ENCODE measurements around the gene WAC. TPM values are rescaled to one million over a fixed set of nuclear protein-coding genes. Genes with fewer than 3 reads are reported as not detected.

The WAC gene
- total and polyA plus RNA-seq, 9 of the 15 experiments (the other 6 are each of a cell fraction or from before 2014, with no cell fraction given) = 24.8 to 123 (median 78.2) TPM

GRCh38 chr10:28532337-28533185 lies at the start of gene WAC (continued):
- TF ChIP-seq ID3 (CRISPR knock-in tag; IDR thresholded peaks at IDR 0.05) = no peak
- TF ChIP-seq ID3 (tag; IDR thresholded peaks at IDR 0.05) = peak; percentile 72
- no peak for TF ChIP-seq ARID3A (IDR thresholded peaks at IDR 0.05; ENCODE audit: borderline replicate concordance, low read depth, low read length)
- peak; percentile 7; the same call in 1 of the 2 replicates for TF ChIP-seq XRCC5 (IDR thresholded peaks at IDR 0.05; ENCODE audit: low read depth, low read length)
- no peak for TF ChIP-seq ZSCAN32 (CRISPR knock-in tag; IDR thresholded peaks at IDR 0.05)
- TF ChIP-seq XRCC3 (IDR thresholded peaks at IDR 0.05) = no peak
- no peak for TF ChIP-seq EWSR1 (IDR thresholded peaks at IDR 0.05; ENCODE audit: borderline replicate concordance, low read depth, partially characterized antibody)
- no peak for TF ChIP-seq FOXM1 (IDR thresholded peaks at IDR 0.05; ENCODE audit: low read depth)
- no peak for TF ChIP-seq FOXM1 (CRISPR knock-in tag; IDR thresholded peaks at IDR 0.05; ENCODE audit: low read depth)
- no peak for TF ChIP-seq CHD4 (IDR thresholded peaks at IDR 0.05; ENCODE audit: insufficient read depth, insufficient replicate concordance, low read depth, low read length, poor library complexity, severe bottlenecking)
- 0 out of 2 replicates have a peak, but pooled peaks have one; percentile 2 for TF ChIP-seq ARID4B (CRISPR knock-in tag; IDR thresholded peaks at IDR 0.05)
- peak in 1 of 2 experiments; percentile 61; a peak in 2 of 4 replicates for TF ChIP-seq NONO (IDR thresholded peaks at IDR 0.05; ENCODE audit: low read depth in 2 of 2, low read length in 1 of 2)
- TF ChIP-seq ESRRA (IDR thresholded peaks at IDR 0.05; ENCODE audit: borderline replicate concordance, low read depth) = no peak
- TF ChIP-seq ETV5 (CRISPR knock-in tag; IDR thresholded peaks at IDR 0.05; ENCODE audit: low read depth) = peak; percentile 88
- TF ChIP-seq POLR2H (tag; IDR thresholded peaks at IDR 0.05; ENCODE audit: low read depth) = peak; percentile 90
- TF ChIP-seq MTF1 (CRISPR knock-in tag; IDR thresholded peaks at IDR 0.05; ENCODE audit: borderline replicate concordance) = no peak
- TF ChIP-seq ARID2 (IDR thresholded peaks at IDR 0.05) = 0 out of 2 replicates have a peak, but pooled peaks have one; percentile 22
- no peak for TF ChIP-seq PCBP2 (IDR thresholded peaks at IDR 0.05; ENCODE audit: low read depth, low read length, poor library complexity, severe bottlenecking)
- 0 out of 2 replicates have a peak, but pooled peaks have one; percentile 85 for TF ChIP-seq MED1 (CRISPR knock-in tag; IDR thresholded peaks at IDR 0.05; ENCODE audit: borderline replicate concordance)
- TF ChIP-seq SAFB (IDR thresholded peaks at IDR 0.05; ENCODE audit: borderline replicate concordance, low read depth, low read length) = no peak

Measured in K562 (cell line).